Measurements from ENCODE around the gene RALGAPB. TPM values are rescaled to one million over a fixed set of nuclear protein-coding genes. Genes with fewer than 3 reads are reported as not detected.

RALGAPB gene
- total and polyA plus RNA-seq, 4 donors = 9.0 to 58.5 (median 21.3) TPM

DNA sequence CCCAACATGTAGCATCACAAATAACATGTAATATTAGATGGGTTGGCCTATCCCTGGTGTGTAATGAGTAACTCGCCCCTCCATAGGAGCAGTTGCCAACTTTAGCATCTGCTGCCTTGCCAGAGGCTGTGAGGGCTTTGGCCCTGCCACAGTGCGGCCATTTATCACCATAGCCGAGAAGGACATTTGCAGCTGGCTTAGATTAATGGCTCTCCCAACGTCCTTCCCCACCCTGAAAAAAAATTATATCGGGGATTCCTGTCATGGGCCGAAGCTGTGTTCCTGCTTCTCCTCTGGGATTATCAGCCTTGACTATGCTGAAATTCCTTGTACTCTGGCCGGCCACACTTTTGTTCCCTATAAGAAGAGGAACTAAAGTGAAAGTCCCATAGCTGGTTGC is 100.8 kb downstream of the RALGAPB start:
- no peaks in the 10 kb centered on the region for H3K9me3 ChIP-seq (ENCODE audit: control insufficient read depth in 4 of 4, insufficient read depth in 3 of 4, low read length in 3 of 4)
- H3K27ac ChIP-seq (ENCODE audit: low read depth in 1 of 2, low read length in 1 of 2) = no peak overlapping the region
- H3K4me3 ChIP-seq = no peak overlapping the region
- no peak for ATAC-seq (ENCODE audit: insufficient read depth, low FRiP score)
- no peak overlapping the region for H3K9ac ChIP-seq (ENCODE audit: insufficient read depth in 1 of 2, low read length in 2 of 2)
- DNase-seq = no peak
- 82 to 85% methylated on average over 7 of the region's 7 CpGs for WGBS, 2 donors
- peaks cover 11 to 34% (median 21%) of the 10 kb centered on the region in 4 donors for H3K36me3 ChIP-seq (ENCODE audit: control insufficient read depth in 4 of 4, insufficient read depth in 4 of 4, low read length in 4 of 4)
- no peaks in the 10 kb centered on the region for H3K4me1 ChIP-seq (ENCODE audit: control insufficient read depth in 5 of 5, insufficient read depth in 5 of 5, low read length in 5 of 5)
- TF ChIP-seq CTCF (IDR thresholded peaks at IDR 0.05; ENCODE audit: control extremely low read depth, extremely low read depth) = no peak
- no peaks in the 10 kb centered on the region for H3K27me3 ChIP-seq (ENCODE audit: control insufficient read depth in 3 of 3, insufficient read depth in 3 of 3, low read length in 2 of 3)

GRCh38 chr20:38579219-38579910 is 106.7 kb downstream of the RALGAPB start:
- Histone ChIP-seq H3K27me3 (ENCODE audit: control insufficient read depth in 3 of 3, insufficient read depth in 3 of 3, low read length in 2 of 3) (peaks cover 0 to 2% (median 0%) of the 10 kb centered on the region in 3 donors), H3K36me3 (ENCODE audit: control insufficient read depth in 4 of 4, insufficient read depth in 4 of 4, low read length in 4 of 4) (peaks cover 8 to 17% (median 12%) of the 10 kb centered on the region in 4 donors), H3K4me1 (ENCODE audit: control insufficient read depth in 5 of 5, insufficient read depth in 5 of 5, low read length in 5 of 5) (no peaks in the 10 kb centered on the region), H3K9ac (ENCODE audit: insufficient read depth in 1 of 2, low read length in 2 of 2) (no peak overlapping the region), H3K9me3 (ENCODE audit: control insufficient read depth in 4 of 4, insufficient read depth in 3 of 4, low read length in 3 of 4) (peaks cover 0 to 3% (median 0%) of the 10 kb centered on the region in 4 donors), H3K4me3 (no peak overlapping the region), H3K27ac (ENCODE audit: low read depth in 1 of 2, low read length in 1 of 2) (no peak overlapping the region)
- DNase-seq = no peak
- no peak for ATAC-seq (ENCODE audit: insufficient read depth, low FRiP score)
- WGBS, 2 donors = 64 to 74% methylated on average over 7 of the region's 7 CpGs
- no peak for TF ChIP-seq CTCF (IDR thresholded peaks at IDR 0.05; ENCODE audit: control extremely low read depth, extremely low read depth)

DNA sequence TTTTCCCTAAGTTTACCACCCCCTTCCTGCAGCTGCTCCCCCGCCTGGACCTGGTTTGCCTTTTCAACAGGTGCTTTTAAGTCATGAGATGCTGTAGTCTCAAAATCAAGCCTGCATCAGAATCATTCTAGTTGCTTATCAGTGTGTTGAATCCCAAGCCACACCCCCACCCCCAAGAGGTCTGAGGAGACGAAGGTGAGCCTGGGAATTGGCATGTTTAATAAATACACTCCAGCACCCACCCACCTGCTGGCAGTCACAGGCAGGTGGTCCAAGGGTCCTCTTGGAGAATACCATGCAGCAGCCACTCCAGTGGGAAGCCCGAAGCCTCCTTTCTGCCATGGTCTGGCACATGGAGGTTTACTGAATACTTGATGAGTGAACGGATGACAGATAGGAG is 107.3 kb downstream of the RALGAPB start:
- 71 to 89% methylated on average over 4 of the region's 4 CpGs for WGBS, 2 donors
- peaks cover 0 to 3% (median 0%) of the 10 kb centered on the region in 4 donors for H3K9me3 ChIP-seq (ENCODE audit: control insufficient read depth in 4 of 4, insufficient read depth in 3 of 4, low read length in 3 of 4)
- no peak for ATAC-seq (ENCODE audit: insufficient read depth, low FRiP score)

More for the DNA sequence above, 107.3 kb downstream of the RALGAPB start:
- H3K27me3 ChIP-seq (ENCODE audit: control insufficient read depth in 3 of 3, insufficient read depth in 3 of 3, low read length in 2 of 3) = peaks cover 0 to 2% (median 0%) of the 10 kb centered on the region in 3 donors
- no peak for TF ChIP-seq CTCF (IDR thresholded peaks at IDR 0.05; ENCODE audit: control extremely low read depth, extremely low read depth)
- no peak overlapping the region for H3K4me3 ChIP-seq
- DNase-seq = no peak
- H3K27ac ChIP-seq (ENCODE audit: low read depth in 1 of 2, low read length in 1 of 2) = no peak overlapping the region
- no peaks in the 10 kb centered on the region for H3K4me1 ChIP-seq (ENCODE audit: control insufficient read depth in 5 of 5, insufficient read depth in 5 of 5, low read length in 5 of 5)
- H3K36me3 ChIP-seq (ENCODE audit: control insufficient read depth in 4 of 4, insufficient read depth in 4 of 4, low read length in 4 of 4) = peaks cover 7 to 15% (median 10%) of the 10 kb centered on the region in 4 donors
- no peak overlapping the region for H3K9ac ChIP-seq (ENCODE audit: insufficient read depth in 1 of 2, low read length in 2 of 2)

Measured in lung (tissue), 12 donors.